Neural progenitor cell (in vitro differentiated cells): ENCODE results near the gene TMEM236.

ENCODE experiments used
- EZH2 ChIP-seq: fragments of 200-600 bp; sonication (generic); IDR thresholded peaks from 2 replicates; pipeline ENCODE4 v1.6.1; 2017; ENCODE audit warnings: antibody characterized with exemption, mild to moderate bottlenecking, moderate library complexity
- EZH2phosphoT487 ChIP-seq: fragments of 200-600 bp; sonication (generic); IDR thresholded peaks from 2 replicates; pipeline ENCODE4 v1.6.1; 2017; ENCODE audit warnings: antibody characterized with exemption
- TF ChIP-seq, protein P1 (sequence below): fragments of 200-600 bp; sonication (generic); IDR thresholded peaks from 2 replicates; pipeline ENCODE4 v1.5.1; 2017; ENCODE audit warnings: antibody characterized with exemption, mild to moderate bottlenecking

DNA sequence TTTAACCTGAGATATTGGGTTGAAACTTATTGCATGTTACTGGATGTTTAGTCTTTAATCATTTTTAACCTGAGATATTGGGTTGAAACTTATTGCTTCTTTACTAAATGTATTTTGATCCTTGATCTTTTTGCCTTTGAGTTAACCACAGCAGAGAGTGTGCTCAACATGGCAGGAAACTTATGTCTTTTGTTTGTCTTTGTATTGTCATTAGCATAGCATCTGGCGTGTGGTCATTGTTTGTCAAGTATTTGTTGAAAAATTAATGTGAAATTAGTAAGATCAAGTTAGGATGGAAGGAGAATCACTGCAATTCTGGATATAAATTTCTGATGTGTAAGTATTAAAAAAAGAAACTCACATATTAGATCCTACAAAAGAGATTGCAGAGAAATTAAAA, 65.3 kb downstream of the TMEM236 start:
- TF ChIP-seq, protein P1, sequence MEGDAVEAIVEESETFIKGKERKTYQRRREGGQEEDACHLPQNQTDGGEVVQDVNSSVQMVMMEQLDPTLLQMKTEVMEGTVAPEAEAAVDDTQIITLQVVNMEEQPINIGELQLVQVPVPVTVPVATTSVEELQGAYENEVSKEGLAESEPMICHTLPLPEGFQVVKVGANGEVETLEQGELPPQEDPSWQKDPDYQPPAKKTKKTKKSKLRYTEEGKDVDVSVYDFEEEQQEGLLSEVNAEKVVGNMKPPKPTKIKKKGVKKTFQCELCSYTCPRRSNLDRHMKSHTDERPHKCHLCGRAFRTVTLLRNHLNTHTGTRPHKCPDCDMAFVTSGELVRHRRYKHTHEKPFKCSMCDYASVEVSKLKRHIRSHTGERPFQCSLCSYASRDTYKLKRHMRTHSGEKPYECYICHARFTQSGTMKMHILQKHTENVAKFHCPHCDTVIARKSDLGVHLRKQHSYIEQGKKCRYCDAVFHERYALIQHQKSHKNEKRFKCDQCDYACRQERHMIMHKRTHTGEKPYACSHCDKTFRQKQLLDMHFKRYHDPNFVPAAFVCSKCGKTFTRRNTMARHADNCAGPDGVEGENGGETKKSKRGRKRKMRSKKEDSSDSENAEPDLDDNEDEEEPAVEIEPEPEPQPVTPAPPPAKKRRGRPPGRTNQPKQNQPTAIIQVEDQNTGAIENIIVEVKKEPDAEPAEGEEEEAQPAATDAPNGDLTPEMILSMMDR = no peak
- TF ChIP-seq EZH2phosphoT487 (no peak), EZH2 (no peak)
